HG03103 (cell line): ENCODE results near the gene DVL1.

Experiments
- ATAC-seq: cut with Tn5 transposase; IDR thresholded peaks from one replicate; pipeline ENCODE4 v1.9.1; 2021; ENCODE audit warnings: low read depth; ENCODE audit not compliant: unreplicated experiment

Gene DVL1

DNA sequence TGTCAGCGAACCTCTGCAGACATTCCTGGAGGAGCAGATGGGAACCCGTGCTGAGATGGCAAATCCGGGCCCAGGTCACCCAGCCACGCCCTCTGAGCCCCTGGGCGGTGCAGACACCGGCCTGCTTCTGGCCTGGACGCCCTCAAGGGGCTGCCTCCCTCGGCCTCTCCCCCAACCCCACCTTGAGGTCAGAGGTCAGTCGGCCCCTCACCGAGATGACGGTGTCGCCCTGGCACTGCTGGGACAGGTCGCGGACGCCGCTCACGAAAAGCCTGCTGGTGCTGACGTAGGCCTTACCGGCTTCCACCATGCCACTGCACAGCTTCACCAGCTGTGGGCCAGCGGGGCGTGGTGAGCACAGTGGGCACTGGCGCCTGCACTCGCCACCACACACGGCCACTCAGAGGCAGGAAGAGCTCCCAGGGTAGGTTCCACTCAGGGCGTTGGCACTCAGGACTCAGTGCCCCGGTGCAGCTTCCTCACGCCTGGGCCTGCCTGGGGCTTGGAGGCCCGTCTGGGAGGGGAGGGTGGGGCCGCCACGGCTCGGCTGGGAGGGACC, 46.2 kb downstream of the DVL1 start:
- ATAC-seq, result no peak

DNA sequence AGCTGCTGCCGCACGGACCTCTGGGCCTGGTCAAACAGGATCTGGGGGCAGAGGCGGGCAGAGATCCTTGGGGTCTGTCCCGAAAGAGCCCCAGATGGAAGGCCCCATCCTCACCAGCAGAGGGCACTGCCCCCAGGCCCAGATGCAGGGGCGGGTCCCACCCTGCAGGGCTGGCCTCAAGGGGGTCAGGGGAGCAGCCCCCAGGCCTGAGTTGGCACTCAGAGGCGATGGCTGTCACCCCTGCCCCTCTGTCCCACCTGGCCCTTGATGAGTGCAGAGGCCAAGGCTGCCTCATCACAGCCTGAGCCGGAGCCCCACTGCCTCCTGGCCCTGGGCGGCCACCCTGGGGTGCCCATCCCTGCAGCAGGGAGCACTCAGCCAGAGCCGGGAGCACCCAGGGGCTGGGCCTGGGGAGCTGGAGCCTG, 47.2 kb downstream of the DVL1 start:
- no peak for ATAC-seq

DNA sequence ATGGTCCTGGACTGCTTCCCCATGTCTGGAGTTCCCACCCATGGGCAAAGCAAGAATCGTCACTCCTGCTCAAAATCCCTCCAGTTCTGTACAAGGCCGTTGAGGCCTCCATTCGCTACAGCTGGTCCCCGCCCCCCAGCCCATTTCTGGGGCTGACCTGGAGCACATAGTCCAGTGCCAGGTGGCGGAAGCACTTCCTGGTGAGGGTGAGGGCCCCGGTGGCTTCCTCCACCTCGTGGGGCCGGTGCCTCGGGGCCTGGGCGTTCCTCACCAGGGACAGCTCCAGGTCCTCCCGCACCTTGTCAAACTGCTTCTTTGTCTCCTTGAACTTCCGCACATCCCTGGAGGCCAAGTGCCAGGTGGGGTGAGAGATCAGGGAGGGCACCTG, 48.9 kb downstream of the DVL1 start:
- no peak for ATAC-seq

DNA sequence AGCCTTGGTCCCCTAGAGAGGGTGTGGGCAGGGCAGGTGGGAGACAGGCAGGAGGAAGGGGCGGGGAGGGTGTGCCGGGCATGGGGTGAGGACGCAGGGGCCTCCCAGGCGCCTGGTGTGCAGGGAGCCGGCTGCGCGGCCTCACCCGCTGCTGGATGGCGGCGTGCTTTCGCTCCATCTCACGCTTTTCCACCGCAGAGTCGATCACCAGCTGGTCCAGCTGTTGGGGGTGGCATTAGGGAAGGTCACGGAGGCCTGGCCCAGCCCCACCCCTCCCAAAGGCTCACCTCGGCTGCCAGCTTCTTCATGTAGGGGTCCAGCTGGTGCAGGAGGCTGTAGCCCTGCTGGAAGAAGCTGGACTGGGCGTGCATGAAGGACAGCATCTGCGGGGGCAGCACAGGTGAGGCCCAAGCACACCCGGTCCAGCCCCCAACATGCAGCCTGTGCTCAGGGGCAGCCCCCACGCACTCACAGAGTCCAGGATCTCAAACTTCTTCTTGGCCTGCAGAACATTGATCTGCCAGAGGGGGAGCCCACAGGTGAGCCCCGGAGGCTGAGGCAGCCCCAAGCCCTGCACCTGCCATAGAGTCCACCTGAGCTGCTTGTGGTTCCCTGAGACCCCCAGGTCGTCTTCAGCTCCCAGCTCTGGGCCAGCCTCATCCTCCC, 49.4 kb downstream of the DVL1 start:
- ATAC-seq, result no peak

DNA sequence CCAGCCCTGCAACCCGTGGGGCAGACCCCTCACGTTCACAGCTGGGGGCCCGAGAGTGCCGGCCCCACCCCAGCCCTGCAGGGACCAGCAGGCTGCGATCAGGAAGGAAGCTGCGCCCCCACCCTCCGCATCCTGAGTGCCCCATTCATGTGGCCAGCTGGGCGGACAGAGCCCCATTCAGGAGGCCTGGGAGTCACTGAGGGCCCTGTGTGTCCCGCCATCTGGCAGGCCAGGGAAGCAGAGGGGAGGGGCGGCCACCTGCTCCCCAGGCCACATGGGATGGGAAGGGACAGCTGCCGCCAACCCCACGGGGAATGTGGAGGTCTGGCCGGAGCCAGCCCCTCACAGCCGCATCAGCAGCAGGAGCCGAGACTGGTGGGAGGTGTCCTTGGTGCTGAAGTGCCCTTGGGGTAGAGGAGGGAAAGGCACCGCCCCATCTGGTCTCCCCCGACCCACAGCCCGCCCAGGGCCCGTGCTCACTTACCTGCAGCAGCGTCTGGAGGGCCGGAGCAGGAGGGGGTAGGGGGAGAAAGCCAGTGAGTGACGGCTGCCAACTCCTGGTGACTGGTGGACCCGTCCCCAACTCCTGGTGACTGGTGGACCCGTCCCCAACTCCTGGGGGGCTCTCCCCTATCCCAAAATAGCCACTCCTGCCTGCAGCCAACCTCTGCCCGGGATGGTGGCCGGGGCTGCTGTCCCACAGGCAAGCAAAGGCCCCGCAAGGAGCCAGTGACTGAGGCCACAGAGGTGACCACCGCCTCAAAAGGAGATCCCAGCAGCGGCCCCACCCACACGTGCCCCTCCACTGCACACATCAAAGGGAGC, 50.1 kb downstream of the DVL1 start:
- no peak for ATAC-seq

DNA sequence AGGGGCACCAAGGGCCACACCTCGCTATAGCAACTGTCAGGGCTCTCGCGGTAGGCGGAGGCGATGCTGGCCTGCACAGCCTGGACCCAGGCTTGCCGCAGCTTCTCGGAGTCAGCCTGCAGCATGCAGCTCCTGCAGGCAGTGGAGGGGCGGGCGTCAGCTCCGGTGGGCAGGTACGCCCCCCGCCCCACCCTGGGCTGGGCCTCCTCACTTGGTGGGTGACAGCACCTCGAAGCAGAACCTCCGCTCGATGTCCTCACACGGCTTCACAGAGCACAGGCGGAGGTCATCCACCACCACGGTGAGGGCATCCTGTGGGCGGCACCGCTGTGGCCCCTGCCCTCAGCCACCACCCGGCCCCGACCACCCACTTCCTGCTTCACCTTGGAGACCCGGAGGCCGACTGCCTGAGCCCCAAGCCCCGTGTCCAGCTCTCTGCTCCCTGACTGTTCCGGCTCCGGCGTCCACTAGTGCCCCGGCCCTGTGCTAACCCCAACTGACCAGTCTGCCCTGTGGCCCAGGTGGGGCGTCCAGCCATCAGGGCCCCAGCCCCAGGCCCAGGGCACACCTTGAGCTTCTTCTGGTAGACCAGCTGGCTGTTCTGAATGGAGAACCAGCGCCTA, 51.3 kb downstream of the DVL1 start:
- no peak for ATAC-seq

DNA sequence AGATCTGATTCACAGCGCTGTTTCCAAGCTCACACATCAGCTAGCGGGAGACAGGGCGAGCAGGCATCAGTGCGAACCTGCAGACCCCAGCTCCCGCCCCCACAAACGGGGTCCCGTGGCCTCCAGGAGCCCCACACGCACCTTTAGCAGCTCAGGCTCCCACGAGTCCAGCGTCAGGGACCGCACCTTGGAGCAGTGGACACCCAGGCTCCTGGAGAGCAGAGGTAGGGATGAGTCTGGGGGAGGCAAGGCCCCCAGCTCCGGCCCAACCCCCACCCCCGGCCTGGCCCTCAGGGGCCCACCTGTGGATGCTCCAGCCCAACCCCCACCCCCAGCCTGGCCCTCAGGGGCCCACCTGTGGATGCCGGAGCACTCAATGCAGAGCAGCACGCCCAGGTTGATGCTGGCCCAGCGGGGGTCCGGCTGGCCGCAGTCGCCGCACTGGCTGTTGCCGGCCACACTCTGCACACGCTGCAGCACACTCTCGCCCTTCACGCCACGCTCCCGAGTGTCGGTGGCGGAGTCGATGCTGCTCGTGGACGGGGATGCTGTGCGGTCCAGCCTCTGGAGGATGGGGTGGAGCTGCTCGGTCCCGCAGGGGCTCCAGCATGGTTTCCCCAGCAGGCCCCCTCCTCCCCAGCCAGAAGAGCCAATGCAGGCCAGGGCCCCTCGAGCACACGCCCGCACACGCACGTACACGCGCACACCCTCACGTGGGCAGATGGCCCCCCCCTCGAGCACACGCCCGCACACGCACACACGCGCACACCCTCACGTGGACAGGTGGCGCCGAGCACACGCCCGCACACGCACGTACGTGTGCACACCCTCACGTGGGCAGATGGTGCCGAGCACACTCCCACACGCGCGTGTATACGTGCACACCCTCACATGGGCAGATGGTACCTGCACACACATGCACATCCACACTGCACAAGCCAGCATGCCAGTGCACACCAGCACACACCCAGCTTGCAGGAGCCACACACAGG, 52.9 kb downstream of the DVL1 start:
- no peak for ATAC-seq

DNA sequence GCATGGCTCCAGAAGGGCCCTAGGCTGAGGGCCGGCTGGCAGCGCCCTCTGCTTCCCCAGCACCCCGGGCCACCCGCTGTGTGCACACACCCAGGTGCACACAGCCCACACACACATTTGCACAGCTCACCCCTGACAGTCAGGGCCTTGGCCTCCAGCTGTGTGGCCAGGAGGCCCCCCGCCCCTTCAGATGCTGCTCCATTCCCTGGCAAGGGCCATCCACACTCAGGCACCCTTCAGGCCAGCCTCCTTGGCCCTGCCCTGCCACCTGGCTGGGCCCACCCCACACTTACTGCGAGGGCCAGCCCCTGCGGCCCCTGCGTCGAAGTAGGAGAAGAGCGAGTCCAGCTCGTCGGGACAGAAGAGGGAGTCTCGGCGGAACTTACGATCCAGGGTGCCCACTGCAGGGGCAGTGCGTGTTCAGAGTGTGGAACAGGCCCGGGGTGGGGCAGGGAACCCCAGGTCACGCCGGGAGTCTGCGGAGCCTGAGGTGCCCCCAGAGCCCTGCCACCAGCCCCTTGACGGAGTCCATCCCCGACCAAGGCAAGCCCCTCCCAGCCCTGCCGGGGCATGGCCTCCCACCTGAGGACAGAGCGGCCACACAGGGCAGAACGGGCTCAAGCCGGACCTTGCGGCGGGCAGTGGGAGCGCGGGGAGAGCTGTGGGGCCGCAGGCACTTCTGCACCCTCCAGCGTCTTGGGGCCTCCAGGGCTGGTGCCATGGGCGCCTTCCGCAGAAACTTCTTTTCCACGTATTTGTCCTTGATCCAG, 53.9 kb downstream of the DVL1 start:
- ATAC-seq, result no peak

DNA sequence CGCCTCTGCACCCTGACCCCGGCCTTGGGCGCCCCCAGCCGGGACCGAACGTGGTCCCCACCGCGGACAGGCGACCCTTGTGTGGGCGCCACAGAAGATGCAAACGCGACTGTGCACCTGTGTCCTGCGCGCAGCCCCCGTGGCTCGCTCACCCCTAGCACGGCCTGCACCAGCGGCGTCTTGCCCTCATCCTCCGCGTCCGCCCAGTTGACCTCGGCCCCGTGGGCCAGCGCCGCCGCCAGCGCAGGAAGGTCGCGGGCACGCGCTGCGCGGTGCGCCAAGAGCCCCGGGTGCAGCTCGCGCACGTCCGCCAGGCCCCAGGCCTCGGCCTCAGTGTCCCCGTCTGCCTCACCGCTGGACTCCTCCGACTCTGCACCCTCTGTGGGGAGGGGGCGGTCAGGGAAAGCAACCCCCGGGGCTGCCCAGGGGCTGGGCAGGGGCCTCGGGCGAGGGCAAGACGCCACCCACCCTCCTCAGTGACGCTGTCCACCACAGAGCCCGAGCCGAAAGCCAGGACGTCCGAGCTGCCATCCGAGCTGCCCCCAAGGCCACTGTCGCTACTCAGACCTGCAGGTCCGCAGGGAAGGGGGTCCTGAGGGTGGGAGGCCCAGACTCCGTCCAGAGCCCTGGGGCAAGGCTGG, 54.8 kb downstream of the DVL1 start:
- no peak for ATAC-seq

DNA sequence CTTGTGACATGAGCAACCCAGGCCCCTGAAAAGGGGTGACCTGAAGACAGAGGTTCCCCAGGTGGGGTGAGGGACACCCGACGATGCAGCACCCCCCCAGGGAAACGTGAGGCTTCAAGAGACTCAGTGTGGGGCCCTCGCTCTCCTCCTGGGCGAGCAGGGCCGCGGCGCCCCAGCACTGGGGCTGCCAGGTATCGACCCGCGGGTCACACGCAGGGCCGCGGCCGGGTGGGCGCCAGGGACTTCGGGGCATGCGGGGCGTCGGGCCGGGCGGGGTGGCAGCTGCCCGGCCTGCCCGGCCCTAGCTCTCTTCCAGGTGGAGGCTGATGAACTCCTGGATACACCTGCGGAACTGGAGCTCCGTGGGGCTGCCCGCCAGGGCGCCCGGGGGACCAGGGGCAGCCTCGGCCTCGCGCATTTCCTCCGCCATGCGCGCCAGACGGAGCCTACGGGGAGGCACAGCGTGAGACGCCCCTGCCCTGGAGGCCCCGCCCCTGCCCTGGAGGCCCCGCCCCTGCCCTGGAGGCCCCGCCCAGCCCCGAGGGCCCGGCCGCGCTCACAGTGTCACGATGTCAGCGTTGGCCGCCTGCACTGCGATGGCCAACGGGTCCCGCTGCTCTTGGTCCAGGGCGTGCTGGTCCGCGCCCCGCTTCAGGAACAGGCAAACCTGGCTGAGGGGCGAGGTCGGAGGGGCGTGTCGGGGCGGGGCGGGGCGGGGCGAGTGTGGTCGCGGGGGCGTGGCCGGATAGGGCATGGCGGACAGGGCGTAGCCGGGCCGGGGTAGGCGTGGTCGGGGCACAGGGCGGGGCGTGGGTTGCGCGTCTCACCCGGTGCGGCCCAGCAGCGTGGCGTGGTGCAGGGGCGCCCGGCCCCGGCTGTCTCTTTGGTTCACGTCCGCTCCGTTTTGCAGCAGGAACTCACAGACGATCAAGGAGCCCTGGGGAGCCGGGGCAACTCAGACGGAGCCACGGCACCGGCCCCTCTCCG, 55.7 kb downstream of the DVL1 start:
- no peak for ATAC-seq

DNA sequence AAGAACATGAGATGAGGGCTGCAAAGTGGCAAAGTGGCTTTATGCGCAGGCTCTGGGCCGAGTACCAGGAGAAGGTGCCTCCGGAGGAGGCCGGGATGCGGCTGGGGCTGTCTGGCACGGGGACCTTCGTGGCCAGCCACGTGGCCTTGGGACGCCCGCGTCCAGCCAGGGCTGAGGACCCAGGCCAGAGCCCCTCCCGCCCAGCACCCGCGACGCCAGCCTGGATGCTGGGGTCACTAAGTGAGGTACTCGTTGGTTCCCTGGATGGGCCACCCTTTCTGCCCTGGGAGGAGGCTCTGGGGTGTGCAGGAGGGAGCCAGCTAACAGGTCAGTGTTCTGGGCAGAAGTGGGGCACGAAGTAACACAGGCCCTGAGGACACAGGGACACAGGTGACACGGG, 56.4 kb downstream of the DVL1 start:
- no peak for ATAC-seq

DNA sequence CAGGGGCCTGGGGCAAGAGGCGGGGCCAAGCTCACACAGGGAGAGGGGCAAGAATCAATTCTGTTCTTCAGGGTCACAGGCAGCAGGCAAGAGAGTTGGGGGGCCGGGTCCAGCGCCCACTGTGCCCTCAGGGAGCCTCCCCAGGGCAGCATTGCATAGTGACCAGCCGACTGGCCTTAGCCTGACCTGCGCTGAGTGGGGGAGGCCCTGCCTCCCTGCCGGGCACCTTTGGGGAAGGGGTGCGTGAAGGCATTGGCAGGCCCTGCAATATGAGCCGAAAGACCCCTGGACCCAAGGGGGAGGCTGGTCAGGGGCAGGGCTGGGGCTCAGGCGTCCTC, 56.8 kb downstream of the DVL1 start:
- ATAC-seq, result no peak

DNA sequence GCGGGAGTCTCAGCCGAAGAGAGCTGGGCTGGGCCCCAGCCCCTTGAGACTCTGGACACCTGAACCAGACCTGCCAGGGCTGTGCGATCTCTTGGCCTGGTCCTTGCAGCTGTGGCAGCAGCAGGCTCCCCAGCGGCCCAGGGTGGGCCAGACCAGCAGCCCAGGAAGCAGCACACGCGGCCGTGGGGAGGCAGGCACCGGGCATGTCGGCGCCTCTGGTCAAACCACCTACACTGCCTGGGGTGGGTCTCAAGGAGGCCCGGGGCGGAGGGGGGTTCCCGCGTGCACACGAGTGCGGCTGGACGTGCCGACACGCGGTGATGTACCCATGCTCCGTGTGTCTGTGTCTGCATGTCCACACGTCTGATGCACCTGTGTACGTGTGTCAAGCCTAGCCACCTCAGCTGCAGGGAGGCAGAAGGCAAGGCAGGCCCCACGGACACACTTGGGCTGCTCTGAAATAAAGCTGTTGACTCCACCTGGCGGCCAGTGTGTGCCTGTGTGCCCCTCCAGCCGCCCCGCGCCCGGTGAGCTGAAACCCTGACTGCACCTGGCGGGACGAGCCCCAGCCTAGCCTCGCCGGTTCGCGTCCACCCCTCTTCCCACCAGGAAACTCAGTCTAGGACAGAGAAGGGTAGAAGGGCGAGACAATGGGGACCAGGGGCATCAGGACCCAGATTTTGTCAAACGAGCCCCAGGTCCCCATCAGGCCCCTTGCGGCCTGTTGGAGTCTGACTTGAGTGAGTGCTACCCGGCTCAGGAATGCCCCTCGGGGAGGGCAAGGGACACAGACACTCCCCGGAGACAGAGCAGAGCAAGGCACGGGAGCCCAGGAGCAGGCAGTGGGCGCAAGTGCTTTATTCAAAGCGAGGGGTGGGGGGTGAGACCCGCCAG, 57.4 kb downstream of the DVL1 start:
- ATAC-seq, result no peak

DNA sequence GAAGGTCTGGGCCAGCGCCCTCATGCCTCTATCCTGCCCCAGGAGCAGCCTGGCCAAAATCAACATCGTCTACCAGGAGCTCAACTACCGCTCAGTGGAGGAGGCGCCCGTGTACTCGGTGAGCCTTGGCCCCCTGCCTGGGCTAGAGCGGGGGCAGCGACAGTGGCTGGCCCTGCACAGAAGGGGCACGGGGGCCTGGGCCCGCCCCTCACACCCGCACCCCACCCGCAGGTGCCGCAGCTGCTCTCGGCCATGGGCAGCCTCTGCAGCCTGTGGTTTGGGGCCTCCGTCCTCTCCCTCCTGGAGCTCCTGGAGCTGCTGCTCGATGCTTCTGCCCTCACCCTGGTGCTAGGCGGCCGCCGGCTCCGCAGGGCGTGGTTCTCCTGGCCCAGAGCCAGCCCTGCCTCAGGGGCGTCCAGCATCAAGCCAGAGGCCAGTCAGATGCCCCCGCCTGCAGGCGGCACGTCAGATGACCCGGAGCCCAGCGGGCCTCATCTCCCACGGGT, 58.1 kb downstream of the DVL1 start:
- no peak for ATAC-seq

DNA sequence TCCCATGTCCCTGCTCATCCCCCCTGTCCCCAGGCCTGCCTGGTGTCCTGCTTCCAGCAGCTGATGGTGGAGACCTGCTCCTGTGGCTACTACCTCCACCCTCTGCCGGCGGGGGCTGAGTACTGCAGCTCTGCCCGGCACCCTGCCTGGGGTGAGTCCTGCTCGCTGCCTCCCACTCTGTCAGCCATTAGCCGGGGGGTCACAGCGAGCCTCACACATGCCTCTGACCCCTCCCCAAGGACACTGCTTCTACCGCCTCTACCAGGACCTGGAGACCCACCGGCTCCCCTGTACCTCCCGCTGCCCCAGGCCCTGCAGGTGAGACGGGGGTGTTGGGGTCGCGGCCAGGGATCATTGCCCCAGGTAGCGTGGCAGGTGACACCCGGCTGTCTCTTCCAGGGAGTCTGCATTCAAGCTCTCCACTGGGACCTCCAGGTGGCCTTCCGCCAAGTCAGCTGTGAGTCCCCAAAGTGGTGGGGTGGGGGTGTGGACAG, 58.9 kb downstream of the DVL1 start:
- no peak for ATAC-seq

DNA sequence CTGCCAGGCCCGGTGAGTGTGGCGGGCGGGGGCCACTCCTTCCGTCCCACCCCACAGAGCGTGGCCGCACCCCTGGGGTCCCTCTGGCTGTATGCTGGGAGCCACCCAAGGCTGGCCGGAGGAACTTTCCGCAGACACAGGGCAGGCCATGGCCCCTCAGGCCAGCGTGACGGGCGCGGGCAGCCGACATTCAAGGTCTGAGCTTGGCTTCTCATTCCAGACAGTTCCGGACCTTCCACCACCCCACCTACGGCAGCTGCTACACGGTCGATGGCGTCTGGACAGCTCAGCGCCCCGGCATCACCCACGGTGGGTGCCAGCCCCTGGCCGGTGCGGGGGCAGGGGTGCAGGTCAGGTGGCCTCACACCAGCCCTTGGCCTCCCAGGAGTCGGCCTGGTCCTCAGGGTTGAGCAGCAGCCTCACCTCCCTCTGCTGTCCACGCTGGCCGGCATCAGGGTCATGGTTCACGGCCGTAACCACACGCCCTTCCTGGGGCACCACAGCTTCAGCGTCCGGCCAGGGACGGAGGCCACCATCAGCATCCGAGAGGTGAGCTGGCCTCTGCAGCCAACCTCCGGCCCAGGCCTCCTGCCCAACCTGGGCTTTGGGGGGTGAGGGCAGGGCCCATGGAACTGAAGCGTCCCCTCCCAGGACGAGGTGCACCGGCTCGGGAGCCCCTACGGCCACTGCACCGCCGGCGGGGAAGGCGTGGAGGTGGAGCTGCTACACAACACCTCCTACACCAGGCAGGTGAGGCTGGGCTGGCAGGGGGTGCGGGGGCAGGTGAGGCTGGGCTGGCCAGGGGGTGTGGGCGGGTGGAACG, 61.7 kb downstream of the DVL1 start:
- ATAC-seq, result no peak
